DOHH2 (cell line): ENCODE data around the gene ZNF746.

Experiments used
- H3F3A ChIP-seq: fragments of 200-600 bp; sonication (generic), shearing (Covaris generic); 2 replicates; pipeline ENCODE4 v1.6.0; 2016; ENCODE audit warnings: antibody characterized with exemption, mild to moderate bottlenecking; ENCODE audit not compliant: control insufficient read depth, insufficient read depth
- H3K27ac ChIP-seq: fragments of 200-600 bp; sonication (generic); 2 replicates; pipeline ENCODE4 v1.5.1; 2014; ENCODE audit warnings: low read depth, mild to moderate bottlenecking, low read length, moderate library complexity
- H3K27me3 ChIP-seq: fragments of 200-600 bp; sonication (generic); 2 replicates; pipeline ENCODE4 v1.6.1; 2014; ENCODE audit warnings: mild to moderate bottlenecking, low read length, mixed read lengths; ENCODE audit not compliant: control insufficient read depth
- H3K36me3 ChIP-seq: fragments of 200-600 bp; sonication (generic); 2 replicates; pipeline ENCODE4 v1.6.1; 2014; ENCODE audit warnings: mild to moderate bottlenecking, low read length, moderate library complexity, mixed read lengths; ENCODE audit not compliant: control insufficient read depth
- H3K4me1 ChIP-seq: fragments of 200-600 bp; sonication (generic); 2 replicates; pipeline ENCODE4 v1.6.1; 2014; ENCODE audit warnings: mild to moderate bottlenecking, low read length, mixed read lengths; ENCODE audit not compliant: control insufficient read depth
- H3K4me2 ChIP-seq: fragments of 200-600 bp; sonication (generic); 2 replicates; pipeline ENCODE4 v1.6.0; 2014; ENCODE audit warnings: mild to moderate bottlenecking, low read length, moderate library complexity
- H3K4me3 ChIP-seq: fragments of 200-600 bp; sonication (generic); 2 replicates; pipeline ENCODE4 v1.5.1; 2014; ENCODE audit warnings: mild to moderate bottlenecking, low read length, mixed read lengths
- H3K79me2 ChIP-seq: fragments of 200-600 bp; sonication (generic); 2 replicates; pipeline ENCODE4 v1.6.1; 2014; ENCODE audit warnings: mild to moderate bottlenecking, low read length, mixed read lengths; ENCODE audit not compliant: control insufficient read depth
- H3K9me2 ChIP-seq: fragments of 200-600 bp; sonication (generic); replicated peaks from 2 replicates; pipeline ENCODE4 v1.6.1; 2014; ENCODE audit warnings: mild to moderate bottlenecking, low read length, mixed read lengths; ENCODE audit not compliant: control insufficient read depth
- H3K9me3 ChIP-seq: fragments of 200-600 bp; sonication (generic); 2 replicates; pipeline ENCODE4 v1.6.1; 2014; ENCODE audit warnings: antibody characterized with exemption, low read length, mixed read lengths; ENCODE audit not compliant: control insufficient read depth, insufficient read depth
- H4K20me1 ChIP-seq: fragments of 200-600 bp; sonication (generic); 2 replicates; pipeline ENCODE4 v1.6.0; 2014; ENCODE audit warnings: low read depth, mild to moderate bottlenecking, antibody characterized with exemption, low read length, moderate library complexity; ENCODE audit not compliant: control insufficient read depth, insufficient read depth
- EZH2phosphoT487 ChIP-seq: fragments of 200-600 bp; sonication (generic); IDR thresholded peaks from 2 replicates; pipeline ENCODE4 v1.6.1; 2017; ENCODE audit warnings: borderline replicate concordance, mild to moderate bottlenecking, antibody characterized with exemption, low read length, moderate library complexity, mixed read lengths
- TF ChIP-seq, protein P1 (sequence below): fragments of 200-600 bp; sonication (generic); IDR thresholded peaks from one replicate; pipeline ENCODE4 v1.5.1; 2014; ENCODE audit warnings: antibody characterized with exemption, mild to moderate bottlenecking, low read depth, low read length; ENCODE audit not compliant: poor library complexity, severe bottlenecking

Gene ZNF746

DNA sequence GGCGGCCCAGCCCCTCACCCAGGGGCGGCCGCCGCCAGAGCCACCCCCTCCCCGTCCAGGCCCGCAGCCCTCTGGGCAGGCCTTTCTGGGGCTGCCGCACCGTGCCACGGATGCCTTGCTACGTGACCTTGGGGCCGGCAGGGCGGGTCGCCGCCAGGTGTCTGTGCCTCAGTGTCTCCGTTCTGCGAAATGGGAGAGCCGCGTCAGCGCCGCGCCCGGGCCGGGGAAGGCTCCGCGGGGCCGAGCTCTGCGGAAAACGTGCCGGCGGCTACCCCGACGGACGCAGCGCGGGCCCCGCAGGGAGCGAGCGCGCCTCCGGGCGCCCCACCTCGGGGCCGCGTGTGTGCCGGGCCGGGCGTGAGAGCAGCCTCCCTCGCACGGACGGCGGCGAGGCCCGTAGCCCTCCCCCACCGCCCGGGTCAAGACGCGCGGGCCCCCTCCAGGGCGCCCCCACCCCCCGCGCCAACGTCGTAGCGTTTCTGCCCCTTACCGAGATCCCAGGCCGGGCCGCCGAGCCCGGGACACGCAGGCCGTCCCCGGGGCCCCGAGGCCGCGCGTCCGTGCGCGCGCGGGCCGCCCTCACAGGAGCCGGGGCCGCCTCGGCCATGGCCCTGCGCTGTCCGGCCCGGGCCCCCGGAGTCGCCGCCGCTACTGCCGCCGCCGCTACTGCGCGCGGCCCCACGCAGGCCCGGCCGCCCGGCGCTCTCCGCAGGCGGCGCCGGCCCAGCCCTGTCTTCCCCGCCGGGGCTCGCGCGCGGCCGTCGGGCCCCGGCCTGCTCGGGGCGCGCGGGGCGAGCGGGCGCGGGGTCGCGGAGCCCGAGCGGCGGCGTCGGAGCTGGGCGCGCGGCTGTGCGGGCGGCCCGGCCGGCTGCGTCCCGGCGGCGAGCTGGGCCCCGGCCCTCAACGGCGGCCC lies 37.8 kb downstream of the ZNF746 start:
- 0 out of 2 replicates have a peak, but pooled peaks cover 12% of the 10 kb centered on the region for H3K27me3 ChIP-seq
- peaks cover 23% of the 10 kb centered on the region for H3K36me3 ChIP-seq
- no peaks in the 10 kb centered on the region for H4K20me1 ChIP-seq
- no peaks in the 10 kb centered on the region for H3K9me2 ChIP-seq
- H3K27ac ChIP-seq: no peak overlapping the region
- H3K4me2 ChIP-seq: peak overlapping the region; percentile 55
- H3K9me3 ChIP-seq: no peaks in the 10 kb centered on the region
- peaks cover 29% of the 10 kb centered on the region for H3K4me1 ChIP-seq
- TF ChIP-seq, protein P1, sequence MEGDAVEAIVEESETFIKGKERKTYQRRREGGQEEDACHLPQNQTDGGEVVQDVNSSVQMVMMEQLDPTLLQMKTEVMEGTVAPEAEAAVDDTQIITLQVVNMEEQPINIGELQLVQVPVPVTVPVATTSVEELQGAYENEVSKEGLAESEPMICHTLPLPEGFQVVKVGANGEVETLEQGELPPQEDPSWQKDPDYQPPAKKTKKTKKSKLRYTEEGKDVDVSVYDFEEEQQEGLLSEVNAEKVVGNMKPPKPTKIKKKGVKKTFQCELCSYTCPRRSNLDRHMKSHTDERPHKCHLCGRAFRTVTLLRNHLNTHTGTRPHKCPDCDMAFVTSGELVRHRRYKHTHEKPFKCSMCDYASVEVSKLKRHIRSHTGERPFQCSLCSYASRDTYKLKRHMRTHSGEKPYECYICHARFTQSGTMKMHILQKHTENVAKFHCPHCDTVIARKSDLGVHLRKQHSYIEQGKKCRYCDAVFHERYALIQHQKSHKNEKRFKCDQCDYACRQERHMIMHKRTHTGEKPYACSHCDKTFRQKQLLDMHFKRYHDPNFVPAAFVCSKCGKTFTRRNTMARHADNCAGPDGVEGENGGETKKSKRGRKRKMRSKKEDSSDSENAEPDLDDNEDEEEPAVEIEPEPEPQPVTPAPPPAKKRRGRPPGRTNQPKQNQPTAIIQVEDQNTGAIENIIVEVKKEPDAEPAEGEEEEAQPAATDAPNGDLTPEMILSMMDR: no peak
- TF ChIP-seq EZH2phosphoT487: peak; percentile 47; the same call in 1 of the 2 replicates
- H3F3A ChIP-seq: no peaks in the 10 kb centered on the region; the same call in 1 of the 2 replicates
- H3K4me3 ChIP-seq: peak overlapping the region; percentile 74
- H3K79me2 ChIP-seq: peaks cover 40% of the 10 kb centered on the region

GRCh38 chr7:149459201-149459539 lies 38.4 kb downstream of the ZNF746 start:
- peaks cover 29% of the 10 kb centered on the region for H3K4me1 ChIP-seq
- H3F3A ChIP-seq: no peaks in the 10 kb centered on the region; the same call in 1 of the 2 replicates
- 0 out of 2 replicates have a peak, but pooled peaks cover 6% of the 10 kb centered on the region for H3K27me3 ChIP-seq
- no peaks in the 10 kb centered on the region for H4K20me1 ChIP-seq
- H3K79me2 ChIP-seq: peaks cover 40% of the 10 kb centered on the region
- H3K4me3 ChIP-seq: peak overlapping the region; percentile 73
- no peak overlapping the region for H3K27ac ChIP-seq
- no peak for TF ChIP-seq EZH2phosphoT487
- TF ChIP-seq, protein P1: no peak
- H3K4me2 ChIP-seq: peak overlapping the region; percentile 55
- peaks cover 29% of the 10 kb centered on the region for H3K36me3 ChIP-seq
- no peaks in the 10 kb centered on the region for H3K9me3 ChIP-seq
- no peaks in the 10 kb centered on the region for H3K9me2 ChIP-seq

DNA sequence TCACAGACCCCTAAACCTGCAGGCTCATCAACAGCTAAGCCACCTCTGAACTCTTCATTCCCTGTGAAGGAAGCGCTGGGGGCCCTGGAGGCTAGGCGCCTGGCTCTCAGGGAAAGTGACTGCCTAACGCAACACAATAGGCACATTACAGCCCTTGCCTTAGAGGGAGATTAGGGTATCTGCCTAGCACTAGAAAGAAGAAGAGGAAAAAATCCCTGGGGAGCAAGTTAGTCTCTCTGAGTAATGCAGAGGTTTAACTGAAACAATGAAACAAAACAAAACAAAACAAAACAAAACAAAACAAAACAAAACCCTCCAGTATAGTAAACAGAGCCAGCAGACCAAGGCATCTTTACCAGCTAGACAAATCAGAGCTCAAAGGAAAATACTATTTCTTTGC lies 39.4 kb downstream of the ZNF746 start:
- H3K4me1 ChIP-seq: peaks cover 29% of the 10 kb centered on the region
- H3K27ac ChIP-seq: no peak overlapping the region
- H3K27me3 ChIP-seq: 0 out of 2 replicates have a peak, but pooled peaks cover 6% of the 10 kb centered on the region
- H3K36me3 ChIP-seq: peaks cover 38% of the 10 kb centered on the region
- H3K4me2 ChIP-seq: peak overlapping the region; percentile 55
- H4K20me1 ChIP-seq: no peaks in the 10 kb centered on the region
- no peaks in the 10 kb centered on the region for H3K9me3 ChIP-seq
- H3K79me2 ChIP-seq: peaks cover 40% of the 10 kb centered on the region
- peak overlapping the region; percentile 73; the same call in 1 of the 2 replicates for H3K4me3 ChIP-seq
- no peak for TF ChIP-seq EZH2phosphoT487
- TF ChIP-seq, protein P1: no peak
- no peaks in the 10 kb centered on the region for H3K9me2 ChIP-seq
- no peaks in the 10 kb centered on the region; the same call in 1 of the 2 replicates for H3F3A ChIP-seq
